NT2/D1 (cell line): ENCODE data around the gene IQSEC1.

Experiments used
- DNase-seq: peaks from one replicate; pipeline ENCODE4 v3.0.0-alpha.2; 2011; ENCODE audit warnings: low read depth, low spot score
- H3K27me3 ChIP-seq: 2 replicates; pipeline ENCODE4 v1.6.0; 2011; ENCODE audit warnings: mild to moderate bottlenecking; ENCODE audit not compliant: insufficient read length, insufficient read depth
- H3K36me3 ChIP-seq: 2 replicates; pipeline ENCODE4 v1.6.1; 2011; ENCODE audit warnings: mild to moderate bottlenecking, low read length, mixed read lengths; ENCODE audit not compliant: insufficient read depth, insufficient read length
- H3K4me1 ChIP-seq: 2 replicates; pipeline ENCODE4 v1.5.1; 2011; ENCODE audit not compliant: insufficient read depth, insufficient read length
- H3K4me3 ChIP-seq: 2 replicates; pipeline ENCODE4 v1.5.1; 2011; ENCODE audit warnings: low read depth; ENCODE audit not compliant: insufficient read length
- H3K9ac ChIP-seq: 2 replicates; pipeline ENCODE4 v1.6.0; 2011; ENCODE audit warnings: low read depth; ENCODE audit not compliant: insufficient read length
- H3K9me3 ChIP-seq: 2 replicates; pipeline ENCODE4 v1.5.1; 2011; ENCODE audit warnings: mild to moderate bottlenecking, low read length; ENCODE audit not compliant: insufficient read depth
- SUZ12 ChIP-seq: IDR thresholded peaks from 2 replicates; pipeline ENCODE4 v1.6.1; 2011; ENCODE audit not compliant: insufficient read length, insufficient read depth; ENCODE audit errors: extremely low read depth
- YY1 ChIP-seq: IDR thresholded peaks from 2 replicates; pipeline ENCODE4 v1.6.1; 2011; ENCODE audit not compliant: insufficient read length, insufficient read depth
- ZNF274 ChIP-seq: IDR thresholded peaks from 2 replicates; pipeline ENCODE4 v1.6.1; 2011; ENCODE audit warnings: mild to moderate bottlenecking, low read depth, low read length

IQSEC1 gene

DNA sequence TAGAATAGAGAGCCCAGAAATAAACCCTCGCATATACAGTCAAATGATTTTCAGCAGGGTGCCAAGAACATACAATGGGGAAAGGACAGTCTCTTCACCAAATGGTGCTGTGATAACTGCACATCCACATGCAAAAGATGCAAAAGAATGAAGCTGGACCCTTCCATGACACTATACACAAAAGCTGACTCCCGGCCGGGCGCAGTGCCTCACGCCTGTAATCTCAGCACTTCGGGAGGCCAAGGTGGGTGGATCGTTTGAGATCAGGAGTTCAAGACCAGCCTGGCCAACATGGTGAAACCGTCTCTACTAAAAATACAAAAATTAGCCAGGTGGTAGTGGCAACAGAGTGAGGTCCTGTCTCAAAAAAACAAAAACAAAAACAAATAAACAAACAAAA is 43.2 kb upstream of the IQSEC1 start:
- Histone ChIP-seq H3K9ac (no peak overlapping the region), H3K4me1 (peaks cover 16% of the 10 kb centered on the region), H3K27me3 (no peaks in the 10 kb centered on the region), H3K4me3 (no peak overlapping the region), H3K9me3 (no peaks in the 10 kb centered on the region), H3K36me3 (no peaks in the 10 kb centered on the region)
- DNase-seq, result no peak
- TF ChIP-seq YY1, result no peak

DNA sequence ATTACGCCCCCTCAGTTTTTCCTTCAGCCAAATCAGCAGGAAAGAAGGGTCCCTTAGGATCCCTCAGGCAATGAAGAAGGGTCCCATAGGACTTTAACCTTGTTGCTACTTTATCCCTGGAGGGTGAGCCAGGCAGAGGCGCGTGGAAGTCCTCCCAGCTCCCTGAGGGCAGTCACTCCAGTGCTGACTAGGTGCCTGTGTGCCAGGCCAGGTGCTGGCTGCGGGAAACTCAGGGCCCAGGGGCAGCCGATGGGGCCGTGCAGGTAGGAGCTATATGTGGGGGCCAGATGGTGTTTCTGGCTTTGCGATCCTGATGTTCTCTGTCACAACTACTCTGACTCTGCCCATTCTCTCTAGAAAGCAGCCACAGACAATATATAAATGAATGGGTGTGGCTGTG is 42.8 kb upstream of the IQSEC1 start:
- TF ChIP-seq YY1, result no peak
- TF ChIP-seq ZNF274, result no peak
- no peak for TF ChIP-seq SUZ12
- peaks cover 17% of the 10 kb centered on the region for H3K4me1 ChIP-seq

GRCh38 chr3:13115576-13115910 is 42.3 kb upstream of the IQSEC1 start:
- H3K27me3 ChIP-seq, result no peaks in the 10 kb centered on the region
- no peaks in the 10 kb centered on the region for H3K36me3 ChIP-seq
- no peak overlapping the region for H3K9ac ChIP-seq
- H3K4me1 ChIP-seq, result peaks cover 14% of the 10 kb centered on the region
- no peak overlapping the region for H3K4me3 ChIP-seq
- no peaks in the 10 kb centered on the region for H3K9me3 ChIP-seq
- TF ChIP-seq YY1, result no peak
- TF ChIP-seq SUZ12, result no peak
- TF ChIP-seq ZNF274, result no peak
- no peak for DNase-seq

More for the DNA sequence above, 42.8 kb upstream of the IQSEC1 start:
- no peaks in the 10 kb centered on the region for H3K9me3 ChIP-seq
- no peak for DNase-seq
- no peak overlapping the region for H3K9ac ChIP-seq
- H3K36me3 ChIP-seq, result no peaks in the 10 kb centered on the region
- H3K27me3 ChIP-seq, result no peaks in the 10 kb centered on the region
- H3K4me3 ChIP-seq, result no peak overlapping the region

- TF ChIP-seq ZNF274 (no peak), YY1 (no peak), SUZ12 (no peak)
- peaks cover 14% of the 10 kb centered on the region for H3K4me1 ChIP-seq
- H3K4me3 ChIP-seq, result no peak overlapping the region
- H3K27me3 ChIP-seq, result no peaks in the 10 kb centered on the region
- no peak overlapping the region for H3K9ac ChIP-seq
- no peak for DNase-seq
- no peaks in the 10 kb centered on the region for H3K36me3 ChIP-seq
- no peaks in the 10 kb centered on the region for H3K9me3 ChIP-seq
Measured at GRCh38 chr3:13114811-13115575, 41.8 kb upstream of the IQSEC1 start.

DNA sequence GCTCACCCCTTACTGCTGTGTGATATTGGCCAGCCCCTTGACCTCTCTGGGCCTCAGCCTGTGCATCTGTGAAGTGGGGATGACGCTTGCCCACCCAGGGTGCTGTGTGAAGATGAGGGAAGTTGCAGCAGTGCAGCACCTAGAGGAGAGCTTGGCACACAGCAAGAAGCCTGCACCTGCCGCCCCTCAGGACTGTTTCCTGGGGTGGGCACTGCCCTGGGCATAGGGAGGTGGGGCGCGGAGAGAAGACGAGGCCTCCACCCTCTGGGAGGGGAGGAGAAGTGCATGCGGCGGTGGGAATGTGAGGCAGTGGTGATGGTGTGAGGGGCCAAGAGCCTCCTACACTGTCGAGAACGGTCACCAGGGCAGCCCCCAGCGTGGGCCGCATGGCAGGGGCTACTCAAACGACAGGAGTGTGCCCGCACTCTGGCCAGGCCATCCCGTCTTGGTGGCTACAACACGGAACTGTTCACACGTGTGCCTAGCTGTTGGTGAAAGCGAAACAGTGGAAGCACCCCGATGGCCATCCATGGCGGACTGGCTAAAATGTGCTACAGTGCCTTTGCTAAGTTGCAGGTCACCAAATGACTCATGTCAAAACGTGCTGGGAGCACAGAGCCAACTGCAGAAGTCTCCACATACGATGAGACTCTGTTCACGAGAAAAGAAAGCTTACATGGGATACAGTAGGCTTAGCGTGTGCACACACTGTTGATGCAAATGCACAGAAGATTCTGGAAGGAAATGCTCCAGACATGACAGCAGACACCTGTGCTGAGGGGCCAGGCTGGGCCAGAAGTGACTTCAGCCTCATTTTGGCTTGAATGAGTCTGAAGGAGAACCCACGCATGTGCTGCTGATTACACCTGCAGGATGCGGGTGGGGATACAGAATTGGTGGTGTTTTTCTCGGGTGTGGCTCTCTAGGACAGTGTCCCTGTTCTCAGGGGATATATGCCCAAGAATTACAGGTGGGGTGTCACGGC is 40.4 kb upstream of the IQSEC1 start:
- TF ChIP-seq SUZ12 (no peak), YY1 (no peak), ZNF274 (no peak)
- H3K4me1 ChIP-seq, result peaks cover 14% of the 10 kb centered on the region
- H3K9me3 ChIP-seq, result no peaks in the 10 kb centered on the region
- H3K27me3 ChIP-seq, result no peaks in the 10 kb centered on the region
- H3K4me3 ChIP-seq, result no peak overlapping the region
- DNase-seq, result no peak
- no peak overlapping the region for H3K9ac ChIP-seq
- no peaks in the 10 kb centered on the region for H3K36me3 ChIP-seq

- peaks cover 14% of the 10 kb centered on the region for H3K4me1 ChIP-seq
- no peak for DNase-seq
- H3K36me3 ChIP-seq, result no peaks in the 10 kb centered on the region
- H3K9me3 ChIP-seq, result no peaks in the 10 kb centered on the region
- no peak overlapping the region for H3K4me3 ChIP-seq
- no peak overlapping the region for H3K9ac ChIP-seq
- no peak for TF ChIP-seq ZNF274
- no peak for TF ChIP-seq SUZ12
- no peak for TF ChIP-seq YY1
- H3K27me3 ChIP-seq, result no peaks in the 10 kb centered on the region
Measured at GRCh38 chr3:13112521-13113345, 39.5 kb upstream of the IQSEC1 start.
